Liver (tissue), 9 donors: ENCODE measurements around the gene CACNA1I. TPM values are rescaled to one million over a fixed set of nuclear protein-coding genes. Genes with fewer than 3 reads are reported as not detected.

Experiments used
- DNase-seq: peaks from one replicate; pipeline ENCODE4 v3.0.0-alpha.2; 2017; ENCODE audit warnings: low spot score
- H3K27ac ChIP-seq, 2 donors: one replicate each; pipeline ENCODE4 v1.7.0; 2013; ENCODE audit warnings: inconsistent platforms in 2 of 2, low read length in 2 of 2, control low read depth in 1 of 2, low read depth in 1 of 2, mild to moderate bottlenecking in 1 of 2
- H3K27me3 ChIP-seq, 4 donors: one replicate each; pipeline versions ENCODE4 v1.6.1 to v1.7.0; 2013; ENCODE audit warnings: low read length in 3 of 4, inconsistent platforms in 1 of 4, mild to moderate bottlenecking in 1 of 4, moderate library complexity in 1 of 4; ENCODE audit not compliant: control insufficient read depth in 4 of 4, insufficient read depth in 4 of 4
- H3K36me3 ChIP-seq, 4 donors: one replicate each; pipeline versions ENCODE4 v1.6.1 to v1.7.0; 2013; ENCODE audit warnings: low read length in 3 of 4, mild to moderate bottlenecking in 3 of 4, low read depth in 1 of 4, moderate library complexity in 1 of 4; ENCODE audit not compliant: control insufficient read depth in 4 of 4, insufficient read depth in 3 of 4
- H3K4me1 ChIP-seq, 4 donors: one replicate each; pipeline versions ENCODE4 v1.6.1 to v1.7.0; 2013; ENCODE audit warnings: low read length in 3 of 4, mild to moderate bottlenecking in 3 of 4, moderate library complexity in 1 of 4; ENCODE audit not compliant: control insufficient read depth in 4 of 4, insufficient read depth in 4 of 4
- H3K4me3 ChIP-seq, 3 donors: one replicate each; pipeline versions ENCODE4 v1.6.1 to v1.7.0; 2013; ENCODE audit warnings: low read length in 3 of 3, control low read depth in 1 of 3, low read depth in 1 of 3, mild to moderate bottlenecking in 1 of 3
- H3K9ac ChIP-seq, 2 donors: one replicate each; pipeline ENCODE4 v1.7.0; 2013; ENCODE audit warnings: low read length in 2 of 2, mild to moderate bottlenecking in 2 of 2, moderate library complexity in 2 of 2, control low read depth in 1 of 2, low read depth in 1 of 2
- H3K9me3 ChIP-seq, 4 donors: one replicate each; pipeline versions ENCODE4 v1.6.1 to v1.7.0; 2013; ENCODE audit warnings: low read length in 3 of 4; ENCODE audit not compliant: control insufficient read depth in 4 of 4
- ATF3 ChIP-seq: IDR thresholded peaks from 2 replicates; pipeline ENCODE4 v1.6.1; 2016; ENCODE audit warnings: antibody characterized with exemption
- EGR1 ChIP-seq, 2 donors: IDR thresholded peaks; 2 replicates each; pipeline ENCODE4 v1.6.1; 2016 to 2018; ENCODE audit warnings: antibody characterized with exemption in 2 of 2, low read depth in 2 of 2
- FOXA1 ChIP-seq: IDR thresholded peaks from 2 replicates; pipeline ENCODE4 v1.6.1; 2016; ENCODE audit warnings: antibody characterized with exemption
- FOXA2 ChIP-seq: IDR thresholded peaks from 2 replicates; pipeline ENCODE4 v1.6.1; 2016; ENCODE audit warnings: antibody characterized with exemption
- GABPA ChIP-seq, 2 donors: IDR thresholded peaks in 1 of 2; conservative IDR thresholded peaks in 1 of 2; 2 replicates each; pipeline ENCODE4 v1.6.1; 2016; ENCODE audit warnings: antibody characterized with exemption in 2 of 2, mild to moderate bottlenecking in 1 of 2, moderate library complexity in 1 of 2
- HNF4A ChIP-seq, 2 donors: conservative IDR thresholded peaks; 2 replicates each; pipeline ENCODE4 v1.6.1; 2016; ENCODE audit warnings: antibody characterized with exemption in 2 of 2, mild to moderate bottlenecking in 2 of 2
- HNF4G ChIP-seq: IDR thresholded peaks from 2 replicates; pipeline ENCODE4 v1.6.1; 2016; ENCODE audit warnings: antibody characterized with exemption
- JUND ChIP-seq, 2 donors: IDR thresholded peaks; 2 replicates each; pipeline ENCODE4 v1.6.1; 2016; ENCODE audit warnings: antibody characterized with exemption in 2 of 2
- NR2F2 ChIP-seq: IDR thresholded peaks from 2 replicates; pipeline ENCODE4 v1.6.1; 2016; ENCODE audit warnings: antibody characterized with exemption
- RAD21 ChIP-seq, 2 donors: IDR thresholded peaks; 2 replicates each; pipeline ENCODE4 v1.6.1; 2016; ENCODE audit warnings: antibody characterized with exemption in 2 of 2, mild to moderate bottlenecking in 2 of 2
- REST ChIP-seq: IDR thresholded peaks from 2 replicates; pipeline ENCODE4 v1.6.1; 2016; ENCODE audit warnings: antibody characterized with exemption, mild to moderate bottlenecking
- RXRA ChIP-seq, 2 donors: IDR thresholded peaks; 2 replicates each; pipeline ENCODE4 v1.6.1; 2017 to 2018; ENCODE audit warnings: antibody characterized with exemption in 2 of 2, mild to moderate bottlenecking in 1 of 2
- SP1 ChIP-seq: IDR thresholded peaks from 2 replicates; pipeline ENCODE4 v1.6.1; 2018; ENCODE audit warnings: antibody characterized with exemption, mild to moderate bottlenecking
- TAF1 ChIP-seq: conservative IDR thresholded peaks from 2 replicates; pipeline ENCODE4 v1.6.1; 2016; ENCODE audit warnings: antibody characterized with exemption, mild to moderate bottlenecking
- YY1 ChIP-seq: IDR thresholded peaks from 2 replicates; pipeline ENCODE4 v1.6.1; 2016; ENCODE audit warnings: antibody characterized with exemption, mild to moderate bottlenecking
- WGBS: extraction: QIAGEN DNeasy Blood & Tissue Kit; methylation state at CpG from one replicate; pipeline ENCODE4 v1.1.7; 2013; 5-methylcytosine and 5-hydroxymethylcytosine counted together
- polyA plus RNA-seq, 2 donors: library from polyadenylated mRNA; stranded (reverse) in 1 of 2; unstranded in 1 of 2; fragments of 200-250 nt in 1 of 2; fragments of >200 nt in 1 of 2; fragmentation: Nextera tagmentation in 1 of 2; extraction: Ambion mirVana in 1 of 2; gene quantifications; one replicate each; pipeline versions ENCODE4 v1.2.1 to v1.2.3, GENCODE V29; 2013 to 2015
- total RNA-seq, 2 donors: library from RNA; depleted of rRNA; stranded (reverse); fragments of >200 nt; gene quantifications; one replicate each; pipeline ENCODE4 v1.2.3, GENCODE V29; 2014
- TF ChIP-seq, protein P1 (sequence below): IDR thresholded peaks from 2 replicates; pipeline ENCODE4 v1.6.1; 2016; ENCODE audit warnings: antibody characterized with exemption
- TF ChIP-seq, protein P2 (sequence below): fragments of 150-350 bp; IDR thresholded peaks from 2 replicates; pipeline ENCODE4 v1.5.1; 2017; ENCODE audit warnings: improper control_type of control experiment, low read depth, low read length; ENCODE audit not compliant: missing input control
- TF ChIP-seq, protein P3 (sequence below): IDR thresholded peaks from 2 replicates; pipeline ENCODE4 v1.6.1; 2016; ENCODE audit warnings: antibody characterized with exemption
- donor health status: healthy.
- donor health status: healthy.
- donor health status: healthy.
- donor health status: healthy.
- donor health status: healthy.

Gene CACNA1I
- total and polyA plus RNA-seq, 4 donors: under 0.01 to 0.14 (median 0.01) TPM; not detected in 1

GRCh38 chr22:39554151-39554550 is 16.4 kb upstream of the CACNA1I start:
- 64% methylated on average over 3 of the region's 3 CpGs for WGBS
- Histone ChIP-seq H3K27me3 (peaks cover 0 to 10% (median 5%) of the 10 kb centered on the region in 4 donors), H3K36me3 (no peaks in the 10 kb centered on the region), H3K4me1 (peaks cover 0 to 6% (median 4%) of the 10 kb centered on the region in 4 donors), H3K9me3 (no peaks in the 10 kb centered on the region), H3K4me3 (no peak overlapping the region), H3K27ac (no peak overlapping the region), H3K9ac (no peak overlapping the region)
- no peak for TF ChIP-seq GABPA (IDR thresholded peaks at IDR 0.05 in 1 of 2, conservative IDR thresholded peaks at IDR 0.05 in 1 of 2)
- no peak for TF ChIP-seq HNF4A (conservative IDR thresholded peaks at IDR 0.05)
- TF ChIP-seq, protein P1, sequence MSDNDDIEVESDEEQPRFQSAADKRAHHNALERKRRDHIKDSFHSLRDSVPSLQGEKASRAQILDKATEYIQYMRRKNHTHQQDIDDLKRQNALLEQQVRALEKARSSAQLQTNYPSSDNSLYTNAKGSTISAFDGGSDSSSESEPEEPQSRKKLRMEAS: no peak
- no peak for TF ChIP-seq SP1
- TF ChIP-seq, protein P2, sequence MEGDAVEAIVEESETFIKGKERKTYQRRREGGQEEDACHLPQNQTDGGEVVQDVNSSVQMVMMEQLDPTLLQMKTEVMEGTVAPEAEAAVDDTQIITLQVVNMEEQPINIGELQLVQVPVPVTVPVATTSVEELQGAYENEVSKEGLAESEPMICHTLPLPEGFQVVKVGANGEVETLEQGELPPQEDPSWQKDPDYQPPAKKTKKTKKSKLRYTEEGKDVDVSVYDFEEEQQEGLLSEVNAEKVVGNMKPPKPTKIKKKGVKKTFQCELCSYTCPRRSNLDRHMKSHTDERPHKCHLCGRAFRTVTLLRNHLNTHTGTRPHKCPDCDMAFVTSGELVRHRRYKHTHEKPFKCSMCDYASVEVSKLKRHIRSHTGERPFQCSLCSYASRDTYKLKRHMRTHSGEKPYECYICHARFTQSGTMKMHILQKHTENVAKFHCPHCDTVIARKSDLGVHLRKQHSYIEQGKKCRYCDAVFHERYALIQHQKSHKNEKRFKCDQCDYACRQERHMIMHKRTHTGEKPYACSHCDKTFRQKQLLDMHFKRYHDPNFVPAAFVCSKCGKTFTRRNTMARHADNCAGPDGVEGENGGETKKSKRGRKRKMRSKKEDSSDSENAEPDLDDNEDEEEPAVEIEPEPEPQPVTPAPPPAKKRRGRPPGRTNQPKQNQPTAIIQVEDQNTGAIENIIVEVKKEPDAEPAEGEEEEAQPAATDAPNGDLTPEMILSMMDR: no peak
- TF ChIP-seq YY1: no peak
- no peak for TF ChIP-seq FOXA2
- no peak for TF ChIP-seq ATF3
- TF ChIP-seq TAF1: no peak
- no peak for TF ChIP-seq NR2F2
- TF ChIP-seq HNF4G: no peak
- TF ChIP-seq REST: no peak
- no peak for TF ChIP-seq FOXA1
- no peak for TF ChIP-seq EGR1 (IDR thresholded peaks at IDR 0.05; ENCODE audit: low read depth in 2 of 2)
- TF ChIP-seq, protein P3, sequence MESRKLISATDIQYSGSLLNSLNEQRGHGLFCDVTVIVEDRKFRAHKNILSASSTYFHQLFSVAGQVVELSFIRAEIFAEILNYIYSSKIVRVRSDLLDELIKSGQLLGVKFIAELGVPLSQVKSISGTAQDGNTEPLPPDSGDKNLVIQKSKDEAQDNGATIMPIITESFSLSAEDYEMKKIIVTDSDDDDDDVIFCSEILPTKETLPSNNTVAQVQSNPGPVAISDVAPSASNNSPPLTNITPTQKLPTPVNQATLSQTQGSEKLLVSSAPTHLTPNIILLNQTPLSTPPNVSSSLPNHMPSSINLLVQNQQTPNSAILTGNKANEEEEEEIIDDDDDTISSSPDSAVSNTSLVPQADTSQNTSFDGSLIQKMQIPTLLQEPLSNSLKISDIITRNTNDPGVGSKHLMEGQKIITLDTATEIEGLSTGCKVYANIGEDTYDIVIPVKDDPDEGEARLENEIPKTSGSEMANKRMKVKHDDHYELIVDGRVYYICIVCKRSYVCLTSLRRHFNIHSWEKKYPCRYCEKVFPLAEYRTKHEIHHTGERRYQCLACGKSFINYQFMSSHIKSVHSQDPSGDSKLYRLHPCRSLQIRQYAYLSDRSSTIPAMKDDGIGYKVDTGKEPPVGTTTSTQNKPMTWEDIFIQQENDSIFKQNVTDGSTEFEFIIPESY: no peak
- TF ChIP-seq RXRA (IDR thresholded peaks at IDR 0.05): no peak
- TF ChIP-seq JUND (IDR thresholded peaks at IDR 0.05): no peak
- no peak for TF ChIP-seq RAD21 (IDR thresholded peaks at IDR 0.05)
- no peak for DNase-seq
